Panc1 (cell line): ENCODE data around the gene DCAKD. TPM values are rescaled to one million over a fixed set of nuclear protein-coding genes. Genes with fewer than 3 reads are reported as not detected.

Experiments used
- ATAC-seq: fragments of 200-7000 bp; cut with Tn5 transposase; 2 replicates; pipeline ENCODE4 v1.9.1; 2020; ENCODE audit warnings: mild to moderate bottlenecking, moderate library complexity
- BruUV-seq: library from RNA; stranded (reverse); fragments of 400-500 nt; replicated peaks from 2 replicates; lab custom pipeline; 2021; lab: Mats Ljungman, UMichigan
- CTCF ChIA-PET: fragments of 300-600 bp; sonication (Branson Sonifier 250); formaldehyde crosslinking; loops from one replicate; lab custom pipeline; 2022; ENCODE audit warnings: antibody characterized with exemption; lab: Charles Lee
- POLR2A ChIA-PET: fragments of 300-600 bp; sonication (Branson Sonifier 250); formaldehyde crosslinking; loops from one replicate; lab custom pipeline; 2022; ENCODE audit warnings: antibody characterized with exemption; lab: Charles Lee
- DNase-seq: peaks from one replicate; pipeline ENCODE4 v3.0.0-alpha.2; 2010; ENCODE audit warnings: low read depth, low spot score
- H3K27ac ChIP-seq: 2 replicates; pipeline ENCODE4 v1.5.1; 2011; ENCODE audit warnings: mild to moderate bottlenecking, low read length, inconsistent platforms
- H3K27me3 ChIP-seq: fragments of 200-500 bp; sonication (Bioruptor generic); 2 replicates; pipeline ENCODE4 v1.6.0; 2014; ENCODE audit warnings: low read length, inconsistent platforms; ENCODE audit not compliant: control insufficient read depth, insufficient read depth
- H3K36me3 ChIP-seq: fragments of 200-500 bp; sonication (Bioruptor generic); 2 replicates; pipeline ENCODE4 v1.5.1; 2014; ENCODE audit warnings: inconsistent platforms, mild to moderate bottlenecking, low read length, moderate library complexity; ENCODE audit not compliant: control insufficient read depth, insufficient read depth
- H3K4me1 ChIP-seq: 2 replicates; pipeline ENCODE4 v1.5.1; 2011; ENCODE audit warnings: inconsistent platforms, mild to moderate bottlenecking, low read length, moderate library complexity; ENCODE audit not compliant: control insufficient read depth, insufficient read depth
- H3K4me3 ChIP-seq, 2 experiments: 2 replicates each; pipeline ENCODE4 v1.5.1; 2011 to 2012; ENCODE audit warnings: low read depth in 2 of 2, low read length in 2 of 2, mild to moderate bottlenecking in 2 of 2, inconsistent platforms in 1 of 2, moderate library complexity in 1 of 2
- H3K9me3 ChIP-seq: fragments of 200-500 bp; sonication (Bioruptor generic); 2 replicates; pipeline ENCODE4 v1.5.1; 2014; ENCODE audit warnings: low read depth, mild to moderate bottlenecking, inconsistent platforms, low read length, moderate library complexity; ENCODE audit not compliant: control insufficient read depth, insufficient read depth
- CTCF ChIP-seq: fragments of 450-650 bp; IDR thresholded peaks from 2 replicates; pipeline ENCODE4 v1.5.1; 2017; ENCODE audit warnings: mild to moderate bottlenecking
- POLR2AphosphoS5 ChIP-seq: IDR thresholded peaks from 2 replicates; pipeline ENCODE4 v1.6.1; 2012; ENCODE audit warnings: mild to moderate bottlenecking, low read depth, low read length, moderate library complexity
- REST ChIP-seq, 2 experiments: IDR thresholded peaks; 2 replicates each; pipeline ENCODE4 v1.6.1; 2011 to 2012; ENCODE audit warnings: low read depth in 2 of 2, control low read depth in 1 of 2, low read length in 1 of 2, mild to moderate bottlenecking in 1 of 2, moderate library complexity in 1 of 2; ENCODE audit not compliant: insufficient read depth in 1 of 2
- SIN3A ChIP-seq: IDR thresholded peaks from 2 replicates; pipeline ENCODE4 v1.6.1; 2012; ENCODE audit warnings: low read depth, mild to moderate bottlenecking, low read length, moderate library complexity, borderline replicate concordance; ENCODE audit not compliant: insufficient read depth
- TCF7L2 ChIP-seq: IDR thresholded peaks from 2 replicates; pipeline ENCODE4 v1.6.1; 2011; ENCODE audit warnings: mild to moderate bottlenecking, low read depth, low read length, inconsistent platforms
- in situ Hi-C: cut with HindIII; loops from 2 replicates; pipeline ENCODE4 v1.10.0; 2016; ENCODE audit warnings: low sequenced_read_pairs, low pct_unique_long_range_greater_than_20kb
- intact Hi-C: fragments of 100-400 bp; cut with micrococcal nuclease; formaldehyde crosslinking; loops from one replicate; pipeline ENCODE4 v1.10.0; 2022; ENCODE audit not compliant: unreplicated experiment
- total RNA-seq: library from RNA; stranded (reverse); gene quantifications from one replicate; pipeline ENCODE4 v1.2.1, GENCODE V29; 2021; ENCODE audit not compliant: unreplicated experiment

The DCAKD gene
- total RNA-seq, 1 experiment from 2014 or later: 24.3 TPM

GRCh38 chr17:45067637-45068036, 16.2 kb upstream of the DCAKD start:
- no peaks in the 10 kb centered on the region for H3K27me3 ChIP-seq
- in situ Hi-C loops: no loop called here
- intact Hi-C loops: no loop called here
- no peak overlapping the region for H3K27ac ChIP-seq
- H3K4me3 ChIP-seq: no peak overlapping the region
- CTCF ChIA-PET: no interaction called here
- no peaks in the 10 kb centered on the region for H3K9me3 ChIP-seq
- TSS peak; percentile 31 for BruUV-seq
- ATAC-seq: no peak
- TF ChIP-seq TCF7L2: no peak
- TF ChIP-seq POLR2AphosphoS5: no peak
- no peak for TF ChIP-seq CTCF
- no peak for TF ChIP-seq SIN3A
- TF ChIP-seq REST (IDR thresholded peaks at IDR 0.05; ENCODE audit: insufficient read depth in 1 of 2, low read depth in 2 of 2, low read length in 1 of 2): no peak
- DNase-seq: no peak
- H3K36me3 ChIP-seq: no peaks in the 10 kb centered on the region; the same call in 1 of the 2 replicates
- peaks cover 5% of the 10 kb centered on the region for H3K4me1 ChIP-seq
- POLR2A ChIA-PET: interaction anchor here (0.6 kb wide), 1 partner anchor 17 kb away, joined by 3 read pairs; no protein-coding TSS in a partner anchor

DNA sequence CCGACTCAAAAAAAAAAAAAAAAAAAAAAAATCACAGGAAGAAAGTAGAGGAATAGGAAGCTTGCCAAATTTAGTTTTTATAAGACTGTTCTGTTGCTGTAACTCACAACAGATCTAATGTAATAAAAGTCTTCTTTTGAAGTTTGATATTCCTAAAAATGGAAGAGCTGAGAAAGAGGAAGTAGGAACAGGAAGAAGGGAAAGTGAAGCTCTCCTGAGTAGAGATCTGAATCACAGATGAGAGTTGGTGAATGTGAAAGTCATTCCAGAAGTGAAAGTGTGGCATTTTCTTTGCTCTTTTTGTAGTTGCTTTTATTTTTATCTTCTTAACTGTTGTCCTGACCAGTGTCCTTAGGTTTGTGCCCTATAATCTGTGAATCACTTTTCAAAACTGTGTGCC, 11.8 kb upstream of the DCAKD start:
- no TSS peak for BruUV-seq
- intact Hi-C loops: no loop called here
- no peak for TF ChIP-seq TCF7L2
- TF ChIP-seq SIN3A: no peak
- no peak for TF ChIP-seq CTCF
- TF ChIP-seq POLR2AphosphoS5: no peak
- no peak for TF ChIP-seq REST (IDR thresholded peaks at IDR 0.05; ENCODE audit: insufficient read depth in 1 of 2, low read depth in 2 of 2, low read length in 1 of 2)
- H3K4me3 ChIP-seq: no peak overlapping the region
- DNase-seq: no peak
- H3K36me3 ChIP-seq: peaks cover 8% of the 10 kb centered on the region
- no peak for ATAC-seq
- POLR2A ChIA-PET: interaction anchor here (0.7 kb wide), 1 partner anchor 81 kb away, joined by 10 read pairs; no protein-coding TSS in a partner anchor
- H3K9me3 ChIP-seq: no peaks in the 10 kb centered on the region
- no peaks in the 10 kb centered on the region for H3K27me3 ChIP-seq
- in situ Hi-C loops: no loop called here
- H3K27ac ChIP-seq: no peak overlapping the region
- CTCF ChIA-PET: no interaction called here
- H3K4me1 ChIP-seq: peaks cover 18% of the 10 kb centered on the region
